Activated naive CD4-positive, alpha-beta T cell treated with anti-CD3 and anti-CD28 coated beads, Interleukin-2, amount 50 U/mL, for 72 hours (primary cell): Measurements from ENCODE around the gene RIT2. TPM values are rescaled to one million over a fixed set of nuclear protein-coding genes. Genes with fewer than 3 reads are reported as not detected.

ENCODE experiments used
- ATAC-seq, 2 donors: fragments of 150-1000 bp; cut with Tn5 transposase; 2 replicates each; pipeline ENCODE4 v1.10.0; 2021; ENCODE audit warnings: mild to moderate bottlenecking in 2 of 2, moderate library complexity in 2 of 2
- DNase-seq, 2 donors: peaks; one replicate each; pipeline ENCODE4 v3.0.0; 2021 to 2022; ENCODE audit warnings: low spot score in 2 of 2
- H3K27ac Mint-ChIP-seq, 2 donors: one replicate each; pipeline ENCODE4 v1.8.0; 2022; ENCODE audit warnings: mild to moderate bottlenecking in 2 of 2, mixed read lengths in 2 of 2
- H3K36me3 Mint-ChIP-seq, 2 donors: one replicate each; pipeline ENCODE4 v1.8.0; 2022; ENCODE audit warnings: mixed read lengths in 2 of 2
- H3K9me3 Mint-ChIP-seq, 2 donors: one replicate each; pipeline ENCODE4 v1.8.0; 2022; ENCODE audit warnings: mixed read lengths in 2 of 2
- total RNA-seq, 2 donors: library from RNA; stranded (reverse); gene quantifications; one replicate each; pipeline ENCODE4 v1.2.3, GENCODE V29; 2022

The RIT2 gene
- total RNA-seq, 2 donors from 2014 or later, result not detected

DNA sequence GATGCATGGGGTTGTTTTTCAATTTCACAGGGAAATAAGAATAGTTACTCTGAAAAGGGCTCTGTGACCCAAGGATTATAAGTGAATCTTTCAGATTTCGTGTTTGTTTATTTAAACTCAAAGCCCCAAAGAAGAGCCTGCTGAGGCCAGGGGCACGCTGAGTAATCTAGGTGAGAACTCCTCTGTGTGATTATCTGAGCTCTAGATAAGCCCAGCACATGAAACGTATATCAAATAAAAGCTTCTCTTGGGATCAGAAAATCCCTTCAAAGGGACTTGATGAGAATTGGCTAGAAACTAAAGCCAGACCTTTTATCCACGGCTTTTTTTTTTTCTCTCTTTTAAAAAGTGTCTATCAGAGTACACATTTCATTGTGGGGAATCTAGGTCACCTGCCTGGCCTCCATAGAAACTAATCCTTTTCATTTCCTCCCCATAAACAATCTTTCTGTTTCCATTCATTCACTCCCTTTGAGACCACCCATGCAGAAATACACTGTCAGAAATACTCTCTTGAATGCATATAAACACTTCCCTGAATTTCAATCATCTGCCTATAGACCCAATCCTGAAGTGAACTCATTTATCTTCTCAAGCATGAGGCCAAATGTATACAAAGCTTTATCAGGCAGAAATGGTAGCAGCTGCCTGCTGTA is 137.4 kb downstream of the RIT2 start:
- H3K36me3 Mint-ChIP-seq, result no peaks in the 10 kb centered on the region
- DNase-seq (no peak), ATAC-seq (no peak)
- peaks cover 19 to 22% of the 10 kb centered on the region in 2 donors for H3K9me3 Mint-ChIP-seq
- no peak overlapping the region for H3K27ac Mint-ChIP-seq

DNA sequence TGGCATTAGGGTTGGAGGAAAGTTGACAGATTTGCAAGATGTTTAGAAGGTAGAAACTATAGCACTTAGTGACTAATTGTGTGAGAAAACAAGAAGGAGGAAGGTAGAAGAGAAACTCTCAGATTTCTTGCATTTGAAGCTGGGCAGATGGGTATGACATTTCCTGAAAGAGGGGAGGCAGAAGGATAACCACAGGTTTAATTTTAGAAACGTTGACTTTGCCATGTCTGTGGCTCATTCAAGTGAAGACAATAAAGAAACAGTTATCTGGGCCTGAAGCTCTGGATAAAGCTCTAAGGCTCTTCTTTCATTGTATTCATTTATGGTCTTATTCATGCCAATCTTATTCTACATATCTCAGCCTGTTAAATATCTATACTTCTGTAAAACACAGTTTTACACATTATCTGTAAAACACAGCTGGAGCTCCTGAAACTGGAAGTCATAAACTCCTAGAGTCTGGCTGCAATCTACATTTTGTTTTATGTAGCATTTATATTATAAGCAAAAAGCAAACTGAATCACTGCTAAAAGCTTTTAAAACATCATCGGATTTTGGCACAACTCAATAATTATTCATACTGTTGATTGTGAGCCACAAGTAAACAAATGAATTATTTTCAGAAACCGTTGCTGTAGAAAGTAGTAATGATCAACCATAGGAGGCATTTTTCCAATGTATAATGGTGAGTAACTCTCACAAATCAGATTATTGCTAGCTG is 138.5 kb downstream of the RIT2 start:
- ATAC-seq, result no peak
- DNase-seq, result no peak
- Mint-ChIP-seq H3K36me3 (no peaks in the 10 kb centered on the region), H3K9me3 (peaks cover 19 to 22% of the 10 kb centered on the region in 2 donors), H3K27ac (no peak overlapping the region)

DNA sequence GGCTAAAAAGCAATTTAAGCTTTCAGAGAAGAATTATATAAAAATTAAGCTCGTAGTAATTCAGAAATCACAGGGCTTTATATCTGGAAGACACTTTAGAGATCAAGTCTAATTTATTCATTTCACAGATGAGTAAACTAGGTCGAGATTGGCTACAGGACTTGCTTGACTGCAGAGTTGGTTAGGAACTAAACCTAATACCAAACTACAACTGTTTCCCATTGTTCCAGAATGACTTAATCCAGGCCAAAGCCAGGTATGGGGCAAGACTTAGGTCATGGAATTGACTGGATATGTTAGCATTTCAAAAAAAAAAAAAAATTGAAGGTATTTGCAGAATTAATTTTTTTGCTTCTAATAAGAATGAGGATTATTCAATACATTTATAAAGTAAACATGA is 146.1 kb downstream of the RIT2 start:
- Mint-ChIP-seq H3K36me3 (no peaks in the 10 kb centered on the region), H3K27ac (no peak overlapping the region), H3K9me3 (peaks cover 14% of the 10 kb centered on the region in 2 donors)
- ATAC-seq (no peak), DNase-seq (no peak)

DNA sequence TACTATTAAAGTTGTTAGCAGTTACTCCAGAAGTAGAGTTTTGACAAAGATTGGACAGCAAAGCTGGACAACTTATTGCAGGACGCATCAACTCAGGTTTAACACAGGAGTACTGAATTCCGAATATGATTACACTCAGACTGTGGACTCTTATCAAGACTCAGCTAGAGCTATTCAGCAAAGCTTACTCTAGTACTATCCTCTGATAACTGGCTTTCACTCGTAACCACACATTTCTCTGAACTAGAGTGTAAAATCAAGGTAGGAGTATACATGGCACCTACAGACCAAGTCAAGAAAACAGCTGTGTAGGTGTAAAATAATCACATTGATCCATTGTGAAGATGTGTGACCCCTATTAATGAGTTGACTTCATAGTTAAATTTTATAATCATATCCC is 154.2 kb downstream of the RIT2 start:
- Mint-ChIP-seq H3K9me3 (peaks cover 13 to 16% of the 10 kb centered on the region in 2 donors), H3K27ac (no peak overlapping the region), H3K36me3 (no peaks in the 10 kb centered on the region)
- ATAC-seq (no peak), DNase-seq (no peak)

DNA sequence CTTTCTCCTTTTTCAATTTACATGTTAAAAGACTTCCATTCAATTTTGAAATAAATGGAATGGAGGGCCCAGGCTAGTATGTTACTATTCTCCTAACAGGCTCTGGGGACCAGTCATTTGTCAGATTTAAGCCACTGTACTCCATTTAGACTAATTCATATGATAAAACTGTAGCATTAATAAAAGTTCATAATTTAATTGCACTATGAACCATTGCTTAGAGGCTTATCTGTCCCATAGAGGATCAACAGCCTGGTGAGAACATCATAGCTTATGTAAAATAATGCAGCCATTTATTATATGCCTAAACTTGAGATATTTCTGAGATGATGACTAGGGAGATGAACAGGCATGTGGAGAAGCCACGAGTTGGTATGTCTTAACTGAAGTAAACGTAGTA is 156.0 kb downstream of the RIT2 start:
- H3K27ac Mint-ChIP-seq, result no peak overlapping the region
- H3K36me3 Mint-ChIP-seq, result no peaks in the 10 kb centered on the region
- ATAC-seq (no peak), DNase-seq (no peak)
- peaks cover 15 to 16% of the 10 kb centered on the region in 2 donors for H3K9me3 Mint-ChIP-seq

DNA sequence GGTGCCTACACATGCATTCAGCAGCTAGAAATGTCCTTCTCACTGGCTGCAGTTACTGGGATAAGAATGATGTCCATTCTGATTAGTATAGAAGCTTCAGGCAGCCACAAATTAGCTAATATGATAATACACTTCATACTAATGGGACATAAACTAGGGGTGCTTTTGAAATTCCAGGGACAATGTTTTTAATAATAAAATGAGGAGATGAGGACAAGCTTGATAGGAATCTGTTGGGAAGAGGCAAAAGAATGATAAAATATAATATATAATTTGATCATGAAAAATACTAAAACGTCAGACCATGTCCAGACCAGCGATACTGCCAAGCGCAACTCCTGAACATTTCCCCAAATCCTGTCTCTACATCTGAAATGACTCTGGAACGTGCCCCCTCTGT is 157.1 kb downstream of the RIT2 start:
- no peaks in the 10 kb centered on the region for H3K36me3 Mint-ChIP-seq
- H3K9me3 Mint-ChIP-seq, result peaks cover 14% of the 10 kb centered on the region in 2 donors
- no peak overlapping the region for H3K27ac Mint-ChIP-seq
- ATAC-seq, result no peak
- no peak for DNase-seq

DNA sequence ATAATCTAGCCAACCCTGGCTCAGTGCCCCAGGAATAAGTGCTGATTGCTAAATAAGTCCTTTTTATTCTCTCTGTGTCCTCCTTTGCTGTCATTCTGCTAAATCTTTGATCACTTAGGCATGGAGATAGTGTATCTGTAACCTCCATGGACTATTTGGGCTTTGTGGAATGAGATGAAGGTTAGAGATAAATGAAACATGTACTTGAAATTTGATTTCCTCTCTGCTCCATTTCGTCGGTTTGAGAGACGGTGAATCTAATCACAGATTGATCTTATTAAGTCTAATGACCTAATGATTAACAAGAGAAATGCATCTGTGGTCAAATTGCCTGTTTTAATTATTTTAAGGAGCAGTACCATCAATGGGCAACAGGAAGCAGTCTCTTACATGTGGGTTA is 159.2 kb downstream of the RIT2 start:
- DNase-seq, result no peak
- no peaks in the 10 kb centered on the region for H3K36me3 Mint-ChIP-seq
- no peak for ATAC-seq
- H3K9me3 Mint-ChIP-seq, result peaks cover 14 to 22% of the 10 kb centered on the region in 2 donors
- no peak overlapping the region for H3K27ac Mint-ChIP-seq

DNA sequence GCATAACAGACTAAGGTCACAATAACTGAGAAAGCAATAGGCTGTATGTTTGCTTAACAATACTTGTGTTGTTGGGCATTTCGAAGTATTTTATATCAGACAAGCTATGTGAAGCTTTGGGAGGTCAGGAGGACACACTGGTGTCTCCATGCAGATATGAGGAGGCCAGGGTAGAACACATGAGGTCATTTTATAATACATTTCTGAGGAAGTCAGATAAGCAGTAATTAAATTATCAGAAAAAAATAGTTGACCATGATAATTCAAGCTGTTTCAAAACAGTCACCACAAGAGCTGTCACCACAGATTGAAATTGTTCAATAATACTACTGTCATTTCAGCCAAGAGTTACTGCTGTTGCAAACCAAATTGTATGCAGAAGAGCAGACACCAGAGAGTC is 160.6 kb downstream of the RIT2 start:
- Mint-ChIP-seq H3K27ac (no peak overlapping the region), H3K9me3 (peaks cover 14 to 29% of the 10 kb centered on the region in 2 donors), H3K36me3 (no peaks in the 10 kb centered on the region)
- DNase-seq, result no peak
- no peak for ATAC-seq

DNA sequence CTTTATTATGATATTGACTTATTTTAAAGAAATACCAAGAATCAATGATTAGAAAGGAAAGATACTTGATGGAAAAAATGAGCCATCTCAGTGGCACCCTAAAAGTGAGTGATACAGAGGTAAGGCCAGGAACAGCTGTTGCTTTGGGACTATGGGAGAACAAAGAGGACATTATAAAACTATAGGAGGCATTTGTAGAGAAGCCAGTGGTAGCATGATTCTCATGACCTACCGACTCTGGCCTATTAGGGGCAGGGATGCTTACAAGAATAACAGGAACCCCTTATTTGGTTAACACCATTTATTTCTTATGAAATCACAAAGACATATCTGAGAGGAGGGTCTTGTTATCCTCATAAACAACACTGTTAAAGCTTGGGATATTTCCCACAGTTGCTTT is 162.2 kb downstream of the RIT2 start:
- ATAC-seq (no peak), DNase-seq (no peak)
- H3K27ac Mint-ChIP-seq, result no peak overlapping the region
- no peaks in the 10 kb centered on the region for H3K36me3 Mint-ChIP-seq
- H3K9me3 Mint-ChIP-seq, result peaks cover 18 to 25% of the 10 kb centered on the region in 2 donors

DNA sequence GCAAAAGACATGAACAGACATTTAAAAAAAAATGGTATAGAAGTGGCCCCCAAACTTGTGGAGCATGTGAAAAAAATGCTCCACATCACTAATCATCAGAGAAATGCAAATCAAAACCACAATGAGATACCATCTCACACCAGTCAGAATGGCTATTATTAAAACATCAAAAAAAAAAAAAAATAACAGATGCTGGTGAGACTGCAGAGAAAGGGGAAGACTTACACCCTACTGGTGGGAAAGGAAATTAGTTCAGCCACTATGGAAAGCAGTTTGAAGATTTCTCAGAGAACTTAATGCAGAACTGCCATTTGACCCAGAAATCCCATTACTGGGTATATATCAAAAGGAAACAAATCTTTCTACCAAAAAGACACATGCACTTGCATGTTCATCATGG is 164.8 kb downstream of the RIT2 start:
- Mint-ChIP-seq H3K36me3 (no peaks in the 10 kb centered on the region), H3K27ac (no peak overlapping the region), H3K9me3 (peaks cover 15 to 22% of the 10 kb centered on the region in 2 donors)
- DNase-seq (no peak), ATAC-seq (no peak)

DNA sequence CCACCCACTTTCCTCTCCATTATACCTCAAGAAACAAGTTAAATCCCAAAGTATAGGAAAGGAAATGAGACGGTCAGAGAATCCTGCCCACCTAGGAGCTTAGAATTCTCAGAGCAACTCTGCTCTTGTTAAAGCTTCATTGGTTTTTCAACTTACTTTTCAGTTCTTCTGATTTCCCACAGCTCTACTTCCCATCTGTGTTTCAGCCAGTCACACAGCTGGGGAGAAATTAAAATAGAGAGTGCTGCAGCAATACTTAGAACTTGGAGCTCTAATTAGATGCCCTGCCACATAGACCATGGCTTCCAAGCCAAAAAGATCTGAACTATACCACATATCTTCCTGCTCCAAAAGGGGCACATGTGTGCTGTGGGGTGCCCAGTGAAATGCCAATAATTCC is 166.7 kb downstream of the RIT2 start:
- ATAC-seq, result no peak
- H3K27ac Mint-ChIP-seq, result no peak overlapping the region
- DNase-seq, result no peak
- H3K36me3 Mint-ChIP-seq, result peaks cover 0 to 6% of the 10 kb centered on the region in 2 donors
- peaks cover 14 to 21% of the 10 kb centered on the region in 2 donors for H3K9me3 Mint-ChIP-seq

DNA sequence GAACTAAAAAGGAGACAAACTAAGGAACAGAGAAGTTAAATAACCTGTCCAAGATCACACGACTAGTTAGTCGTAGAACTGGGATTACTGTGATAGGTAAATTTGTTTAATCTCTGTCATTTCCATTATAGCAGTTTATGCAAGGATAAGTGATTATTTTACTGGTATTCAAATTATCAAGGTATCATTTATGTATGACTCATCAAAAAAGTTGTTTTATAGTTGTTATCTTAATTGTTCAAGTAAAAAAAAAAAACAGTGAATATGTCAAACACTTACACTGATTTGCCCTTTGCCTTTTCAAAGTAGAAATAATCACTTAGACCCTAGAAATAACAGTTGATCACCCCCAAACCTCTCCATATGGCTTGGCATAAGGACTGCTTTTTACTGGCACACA is 173.6 kb downstream of the RIT2 start:
- ATAC-seq (no peak), DNase-seq (no peak)
- H3K9me3 Mint-ChIP-seq, result peaks cover 20 to 24% of the 10 kb centered on the region in 2 donors
- H3K36me3 Mint-ChIP-seq, result peaks cover 0 to 6% of the 10 kb centered on the region in 2 donors
- H3K27ac Mint-ChIP-seq, result no peak overlapping the region

DNA sequence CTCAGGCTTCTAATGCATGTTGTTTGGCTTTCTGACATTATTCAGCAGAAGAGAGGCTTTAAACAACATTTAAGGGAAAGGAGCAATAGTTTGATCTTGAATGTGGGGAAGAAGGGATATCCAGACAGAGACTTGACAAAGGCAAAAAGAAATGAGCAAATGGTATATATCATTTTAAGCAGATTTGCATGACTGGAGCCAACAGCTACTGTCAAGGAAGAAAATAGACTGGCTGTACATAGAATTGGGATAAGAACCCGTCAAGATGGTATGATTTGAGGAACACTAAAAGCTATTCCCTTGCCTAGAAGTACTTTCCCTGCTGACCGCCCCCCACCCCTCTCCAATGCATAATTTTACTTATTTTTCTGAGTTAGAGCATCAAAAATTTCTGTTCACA is 174.5 kb downstream of the RIT2 start:
- Mint-ChIP-seq H3K36me3 (peaks cover 0 to 6% of the 10 kb centered on the region in 2 donors), H3K27ac (no peak overlapping the region), H3K9me3 (peaks cover 22 to 24% of the 10 kb centered on the region in 2 donors)
- ATAC-seq (no peak), DNase-seq (no peak)

DNA sequence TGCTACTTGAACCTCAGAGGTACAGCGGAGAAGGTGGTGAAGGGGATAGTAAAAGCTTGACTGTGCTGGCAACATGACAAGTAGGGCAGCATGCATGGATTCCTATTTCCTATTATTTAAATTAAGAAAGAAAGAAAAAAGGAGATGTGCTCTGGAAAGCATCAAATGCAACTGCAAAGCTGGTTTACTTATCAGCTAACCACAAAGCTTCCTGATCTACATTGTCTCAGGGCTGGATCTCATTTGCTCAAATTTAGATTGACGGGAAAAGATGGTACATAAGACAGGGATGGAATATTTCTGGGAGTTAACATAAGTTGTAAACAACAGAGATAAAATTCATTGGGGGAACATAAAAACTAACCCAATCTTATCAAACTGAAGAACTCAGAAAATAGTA is 178.0 kb downstream of the RIT2 start:
- H3K9me3 Mint-ChIP-seq, result peaks cover 13 to 18% of the 10 kb centered on the region in 2 donors
- DNase-seq (no peak), ATAC-seq (no peak)
- H3K36me3 Mint-ChIP-seq, result no peaks in the 10 kb centered on the region
- H3K27ac Mint-ChIP-seq, result no peak overlapping the region

DNA sequence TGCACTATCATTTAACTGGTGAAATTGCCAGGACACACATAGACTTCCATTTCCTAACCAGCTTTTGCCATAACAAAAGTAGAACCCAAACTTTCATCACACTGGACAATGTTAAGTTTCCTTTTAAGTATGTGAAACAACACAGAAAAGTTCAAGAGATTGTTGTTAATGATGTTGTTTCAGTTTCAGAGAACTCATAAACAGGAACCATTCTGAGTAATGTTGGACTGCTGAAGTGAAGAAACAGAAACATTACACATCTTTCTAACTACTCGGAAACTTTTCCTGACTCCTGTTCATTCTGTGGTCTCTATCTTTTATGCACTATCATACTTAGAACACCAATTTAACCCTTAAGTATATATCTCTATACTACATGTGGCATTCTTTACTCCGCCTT is 179.2 kb downstream of the RIT2 start:
- DNase-seq, result no peak
- Mint-ChIP-seq H3K9me3 (peaks cover 11 to 16% of the 10 kb centered on the region in 2 donors), H3K27ac (no peak overlapping the region), H3K36me3 (no peaks in the 10 kb centered on the region)
- no peak for ATAC-seq

DNA sequence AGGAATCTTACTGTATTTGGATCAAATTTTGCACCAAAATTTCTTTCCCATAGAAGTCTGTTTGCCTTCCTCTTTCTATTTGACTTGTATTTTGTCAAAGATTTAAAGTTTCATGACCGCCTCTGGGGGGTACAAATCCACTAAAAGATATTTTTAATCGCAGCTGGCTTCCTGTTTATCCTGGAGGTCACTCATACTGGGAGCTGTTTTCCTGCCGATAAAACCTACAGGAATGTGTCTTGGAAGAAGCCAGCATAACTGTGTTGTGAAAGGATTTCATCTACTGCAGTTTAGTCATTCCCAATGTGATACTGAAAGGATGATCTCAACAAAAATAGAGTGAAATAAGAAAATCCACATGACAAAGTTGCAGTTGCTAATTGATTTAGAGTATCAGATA is 184.0 kb downstream of the RIT2 start:
- H3K36me3 Mint-ChIP-seq, result no peaks in the 10 kb centered on the region
- H3K27ac Mint-ChIP-seq, result no peak overlapping the region
- no peak for ATAC-seq
- DNase-seq, result no peak
- peaks cover 10 to 12% of the 10 kb centered on the region in 2 donors for H3K9me3 Mint-ChIP-seq

DNA sequence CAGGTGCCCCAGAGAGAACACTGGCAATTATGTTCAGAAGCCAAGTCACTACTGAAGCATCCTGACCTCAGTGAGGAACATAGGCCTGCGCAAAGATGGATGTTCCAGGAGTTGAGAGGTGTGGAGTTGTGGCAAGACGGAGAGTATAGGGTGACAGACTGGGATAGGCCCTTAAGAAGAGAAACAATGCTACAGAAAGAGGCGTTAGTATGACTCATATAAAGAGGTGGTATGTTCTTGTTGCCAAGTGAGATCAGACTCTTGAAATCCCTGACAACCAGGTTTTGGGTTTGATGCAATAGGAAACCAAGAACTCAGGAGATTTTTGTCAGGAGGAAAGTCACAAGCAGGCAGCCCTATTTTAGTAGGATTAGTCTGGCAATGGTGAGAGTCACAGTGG is 185.6 kb downstream of the RIT2 start:
- Mint-ChIP-seq H3K9me3 (peaks cover 10% of the 10 kb centered on the region in 2 donors), H3K36me3 (no peaks in the 10 kb centered on the region), H3K27ac (no peak overlapping the region)
- DNase-seq (no peak), ATAC-seq (no peak)

DNA sequence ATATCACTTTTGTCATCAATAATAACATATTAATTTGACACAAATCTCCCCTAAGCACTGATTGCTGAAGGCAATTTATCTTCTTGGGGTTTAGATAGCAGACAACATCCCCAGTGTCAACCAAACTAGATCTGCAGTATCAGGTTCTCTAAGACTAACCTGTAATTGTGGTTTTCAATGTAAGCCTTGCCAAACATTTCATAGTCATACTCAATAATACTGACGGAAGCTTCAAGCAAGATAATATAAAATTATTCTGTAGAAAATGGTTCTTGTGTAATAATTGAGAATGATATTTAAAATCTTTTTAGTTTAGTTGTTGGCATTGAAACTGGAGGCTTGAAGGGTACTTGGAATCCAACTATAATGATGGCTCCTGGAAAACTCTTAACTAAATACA is 186.3 kb downstream of the RIT2 start:
- Mint-ChIP-seq H3K27ac (no peak overlapping the region), H3K9me3 (peaks cover 10% of the 10 kb centered on the region in 2 donors), H3K36me3 (no peaks in the 10 kb centered on the region)
- ATAC-seq (no peak), DNase-seq (no peak)
